Fibroblast of lung (primary cell): Measurements from ENCODE around the gene RASSF5.

Source experiments
- CTCF ChIP-seq, 2 donors: IDR thresholded peaks in 1 of 2; conservative IDR thresholded peaks in 1 of 2; 1 replicate in 1 of 2; 2 replicates in 1 of 2; pipeline ENCODE4 v1.5.1; 2011 to 2012; ENCODE audit warnings: low read length in 2 of 2, control low read depth in 1 of 2, inconsistent platforms in 1 of 2, low read depth in 1 of 2, mild to moderate bottlenecking in 1 of 2
- EZH2 ChIP-seq: IDR thresholded peaks from 2 replicates; pipeline ENCODE4 v1.5.1; 2012; ENCODE audit warnings: low read length, control low read depth, mild to moderate bottlenecking; ENCODE audit errors: missing control alignments

- no peak for TF ChIP-seq CTCF (conservative IDR thresholded peaks at IDR 0.05 in 1 of 2, IDR thresholded peaks at IDR 0.05 in 1 of 2; ENCODE audit: low read depth in 1 of 2, low read length in 2 of 2)
- no peak for TF ChIP-seq EZH2
These were observed 27.2 kb downstream of the RASSF5 start for GRCh38 chr1:206534552-206534951.
